MM.1S (cell line): Measurements from ENCODE around the gene CPEB1.
"Not testable (repeated sequence)": the region's sequence is repeated elsewhere in the genome, so short reads cannot be mapped to it uniquely, and the experiment has no call there.

Experiments used
- DNase-seq: peaks from one replicate; pipeline ENCODE4 v3.0.0-alpha.2; 2015
- H2AFZ ChIP-seq: fragments of 300-600 bp; sonication (generic); 2 replicates; pipeline ENCODE4 v1.6.0; 2016; ENCODE audit warnings: antibody characterized with exemption, low read length
- H3F3A ChIP-seq: fragments of 300-600 bp; sonication (generic); 2 replicates; pipeline ENCODE4 v1.6.1; 2016; ENCODE audit warnings: mild to moderate bottlenecking, antibody characterized with exemption, low read length, moderate library complexity, mixed read lengths; ENCODE audit not compliant: insufficient read depth
- H3K27ac ChIP-seq: fragments of 300-600 bp; sonication (generic); 2 replicates; pipeline ENCODE4 v1.5.1; 2016; ENCODE audit warnings: mild to moderate bottlenecking, low read length
- H3K27me3 ChIP-seq: fragments of 300-600 bp; sonication (generic); replicated peaks from 2 replicates; pipeline ENCODE4 v1.6.0; 2016; ENCODE audit warnings: low read length; ENCODE audit not compliant: insufficient read depth
- H3K36me3 ChIP-seq: fragments of 300-600 bp; sonication (generic); replicated peaks from 2 replicates; pipeline ENCODE4 v1.6.1; 2016; ENCODE audit warnings: mild to moderate bottlenecking, low read length, mixed read lengths; ENCODE audit not compliant: insufficient read depth
- H3K4me1 ChIP-seq: fragments of 300-600 bp; sonication (generic); 2 replicates; pipeline ENCODE4 v1.6.1; 2016; ENCODE audit warnings: low read length, mixed read lengths
- H3K4me2 ChIP-seq: fragments of 300-600 bp; sonication (generic); 2 replicates; pipeline ENCODE4 v1.6.0; 2016; ENCODE audit warnings: low read depth, low read length
- H3K4me3 ChIP-seq: fragments of 300-600 bp; sonication (generic); 2 replicates; pipeline ENCODE4 v1.5.1; 2016; ENCODE audit warnings: low read length, mixed read lengths
- H3K79me2 ChIP-seq: fragments of 300-600 bp; sonication (generic); 2 replicates; pipeline ENCODE4 v1.6.1; 2016; ENCODE audit warnings: mixed run types, low read length, mixed read lengths
- H3K9ac ChIP-seq: fragments of 300-600 bp; sonication (generic); 2 replicates; pipeline ENCODE4 v1.6.1; 2016; ENCODE audit warnings: low read length, mixed read lengths
- H3K9me2 ChIP-seq: fragments of 300-600 bp; sonication (generic); replicated peaks from 2 replicates; pipeline ENCODE4 v1.6.1; 2016; ENCODE audit warnings: mild to moderate bottlenecking, low read length, mixed read lengths; ENCODE audit not compliant: insufficient read depth
- H3K9me3 ChIP-seq: fragments of 300-600 bp; sonication (generic); replicated peaks from 2 replicates; pipeline ENCODE4 v1.6.1; 2016; ENCODE audit warnings: mild to moderate bottlenecking, low read length, mixed read lengths; ENCODE audit not compliant: insufficient read depth
- H4K20me1 ChIP-seq: fragments of 300-600 bp; sonication (generic); 2 replicates; pipeline ENCODE4 v1.6.1; 2016; ENCODE audit warnings: mild to moderate bottlenecking, low read length, moderate library complexity, mixed read lengths; ENCODE audit not compliant: insufficient read depth
- EZH2 ChIP-seq: fragments of 300-600 bp; sonication (generic); optimal IDR thresholded peaks from 2 replicates; pipeline ENCODE3; 2017; ENCODE audit warnings: low read depth, mild to moderate bottlenecking, antibody characterized with exemption, low read length, mixed read lengths
- EZH2phosphoT487 ChIP-seq: fragments of 300-600 bp; sonication (generic); IDR thresholded peaks from 2 replicates; pipeline ENCODE4 v1.6.1; 2018; ENCODE audit warnings: antibody characterized with exemption, low read length
- TF ChIP-seq, protein P1 (sequence below): fragments of 300-600 bp; sonication (generic); IDR thresholded peaks from 2 replicates; pipeline ENCODE4 v1.5.1; 2016; ENCODE audit warnings: antibody characterized with exemption, low read length, mixed read lengths

CPEB1 gene

GRCh38 chr15:82535566-82536408, 111.4 kb downstream of the CPEB1 start:
- no peak overlapping the region for H2AFZ ChIP-seq
- peaks cover 41% of the 10 kb centered on the region for H3K79me2 ChIP-seq
- no peak overlapping the region for H3K4me2 ChIP-seq
- peaks cover 19% of the 10 kb centered on the region for H3K36me3 ChIP-seq
- H3K4me1 ChIP-seq: peaks cover 13% of the 10 kb centered on the region; the same call in 1 of the 2 replicates
- no peaks in the 10 kb centered on the region for H3K9me2 ChIP-seq
- H3K27me3 ChIP-seq: no peaks in the 10 kb centered on the region
- H3K4me3 ChIP-seq: no peak overlapping the region
- H3K9me3 ChIP-seq: no peaks in the 10 kb centered on the region
- TF ChIP-seq, protein P1, sequence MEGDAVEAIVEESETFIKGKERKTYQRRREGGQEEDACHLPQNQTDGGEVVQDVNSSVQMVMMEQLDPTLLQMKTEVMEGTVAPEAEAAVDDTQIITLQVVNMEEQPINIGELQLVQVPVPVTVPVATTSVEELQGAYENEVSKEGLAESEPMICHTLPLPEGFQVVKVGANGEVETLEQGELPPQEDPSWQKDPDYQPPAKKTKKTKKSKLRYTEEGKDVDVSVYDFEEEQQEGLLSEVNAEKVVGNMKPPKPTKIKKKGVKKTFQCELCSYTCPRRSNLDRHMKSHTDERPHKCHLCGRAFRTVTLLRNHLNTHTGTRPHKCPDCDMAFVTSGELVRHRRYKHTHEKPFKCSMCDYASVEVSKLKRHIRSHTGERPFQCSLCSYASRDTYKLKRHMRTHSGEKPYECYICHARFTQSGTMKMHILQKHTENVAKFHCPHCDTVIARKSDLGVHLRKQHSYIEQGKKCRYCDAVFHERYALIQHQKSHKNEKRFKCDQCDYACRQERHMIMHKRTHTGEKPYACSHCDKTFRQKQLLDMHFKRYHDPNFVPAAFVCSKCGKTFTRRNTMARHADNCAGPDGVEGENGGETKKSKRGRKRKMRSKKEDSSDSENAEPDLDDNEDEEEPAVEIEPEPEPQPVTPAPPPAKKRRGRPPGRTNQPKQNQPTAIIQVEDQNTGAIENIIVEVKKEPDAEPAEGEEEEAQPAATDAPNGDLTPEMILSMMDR: no peak
- TF ChIP-seq EZH2 (no peak), EZH2phosphoT487 (no peak)
- peaks cover 31% of the 10 kb centered on the region for H4K20me1 ChIP-seq
- peaks cover 51% of the 10 kb centered on the region for H3F3A ChIP-seq
- no peak for DNase-seq
- H3K9ac ChIP-seq: no peak overlapping the region
- H3K27ac ChIP-seq: no peak overlapping the region

DNA sequence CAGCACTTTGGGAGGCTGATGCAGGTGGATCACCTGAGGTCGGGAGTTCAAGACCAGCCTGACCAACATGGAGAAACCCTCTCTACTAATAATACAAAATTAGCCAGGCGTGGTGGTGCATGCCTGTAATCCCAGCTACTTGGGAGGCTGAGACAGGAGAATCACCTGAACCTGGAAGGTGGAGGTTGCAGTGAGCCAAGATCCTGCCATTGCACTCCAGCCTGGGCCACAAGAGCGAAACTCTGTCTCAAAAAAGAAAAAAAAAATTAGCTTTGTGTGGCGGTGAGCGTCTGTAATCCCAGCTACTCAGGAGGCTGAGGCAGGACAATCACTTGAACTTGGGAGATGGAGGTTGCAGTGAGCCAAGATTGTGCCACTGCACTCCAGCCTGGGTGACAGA, 112.0 kb downstream of the CPEB1 start:
- H3K36me3 ChIP-seq: peaks cover 19% of the 10 kb centered on the region
- H3K9me3 ChIP-seq, H3K27me3 ChIP-seq, H3K9ac ChIP-seq, H3K4me3 ChIP-seq, H3K27ac ChIP-seq, DNase-seq, H3K9me2 ChIP-seq, H3K4me2 ChIP-seq, H2AFZ ChIP-seq: not testable (repeated sequence)
- H4K20me1 ChIP-seq: peaks cover 31% of the 10 kb centered on the region
- H3F3A ChIP-seq: peaks cover 50% of the 10 kb centered on the region
- H3K4me1 ChIP-seq: peaks cover 13% of the 10 kb centered on the region; the same call in 1 of the 2 replicates
- H3K79me2 ChIP-seq: peaks cover 37% of the 10 kb centered on the region

- DNase-seq: not testable (repeated sequence)
- H3K36me3 ChIP-seq: peaks cover 19% of the 10 kb centered on the region
- peaks cover 44% of the 10 kb centered on the region for H3F3A ChIP-seq
Observed at GRCh38 chr15:82534457-82534861, 112.7 kb downstream of the CPEB1 start.

GRCh38 chr15:82533801-82534200, 113.4 kb downstream of the CPEB1 start:
- Histone ChIP-seq H3K9me3 (no peaks in the 10 kb centered on the region), H3K79me2 (peaks cover 24% of the 10 kb centered on the region), H3K27me3 (no peaks in the 10 kb centered on the region), H3K27ac (no peak overlapping the region), H2AFZ (no peak overlapping the region), H3K9ac (no peak overlapping the region), H3K9me2 (no peaks in the 10 kb centered on the region), H3K36me3 (peaks cover 19% of the 10 kb centered on the region), H3K4me2 (no peak overlapping the region), H3F3A (peaks cover 39% of the 10 kb centered on the region), H3K4me1 (peaks cover 13% of the 10 kb centered on the region; the same call in 1 of the 2 replicates), H4K20me1 (peaks cover 29% of the 10 kb centered on the region), H3K4me3 (no peak overlapping the region)
- TF ChIP-seq, protein P1: no peak
- TF ChIP-seq EZH2 (no peak), EZH2phosphoT487 (no peak)
- no peak for DNase-seq

More at GRCh38 chr15:82534457-82534861, 112.7 kb downstream of the CPEB1 start:
- H3K27me3 ChIP-seq, H3K9me3 ChIP-seq, H3K27ac ChIP-seq, H2AFZ ChIP-seq, H3K9me2 ChIP-seq, H3K4me2 ChIP-seq, H3K9ac ChIP-seq, H3K4me3 ChIP-seq: not testable (repeated sequence)
- peaks cover 13% of the 10 kb centered on the region; the same call in 1 of the 2 replicates for H3K4me1 ChIP-seq
- peaks cover 30% of the 10 kb centered on the region for H3K79me2 ChIP-seq
- peaks cover 31% of the 10 kb centered on the region for H4K20me1 ChIP-seq
